GM12891 (cell line): ENCODE results near the gene HOXB7.

ENCODE experiments used
- POLR2AphosphoS5 ChIP-seq: IDR thresholded peaks from 2 replicates; pipeline ENCODE4 v1.6.1; 2011; ENCODE audit warnings: low read depth, low read length, control low read depth
- SPI1 ChIP-seq: IDR thresholded peaks from 2 replicates; pipeline ENCODE4 v1.6.1; 2011; ENCODE audit warnings: low read depth, low read length, control low read depth

DNA sequence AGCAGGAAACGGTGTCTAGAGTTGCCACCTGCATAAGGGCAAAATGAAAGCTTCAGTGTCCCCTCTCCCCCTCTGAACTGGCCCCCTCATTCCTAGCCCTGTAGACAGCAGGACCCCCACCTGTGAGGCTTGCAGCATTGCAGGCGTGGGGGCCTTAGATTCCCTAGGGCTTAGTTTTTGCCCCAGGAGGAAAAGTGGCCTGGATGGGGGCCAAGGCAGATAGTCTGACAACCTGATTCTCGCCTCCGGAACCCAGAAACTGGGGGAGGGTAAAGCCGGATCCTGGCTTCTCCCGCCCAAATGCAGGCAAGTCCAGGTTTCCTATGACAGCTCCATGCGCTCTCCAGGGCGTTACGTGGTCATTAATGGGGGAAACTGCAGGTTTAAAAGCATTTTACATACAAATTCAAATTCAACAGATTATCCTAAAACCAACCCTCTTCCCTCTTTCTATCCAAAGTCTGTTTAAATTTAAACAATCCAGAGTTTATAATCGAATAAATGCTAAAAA is 5.4 kb downstream of the HOXB7 start:
- TF ChIP-seq POLR2AphosphoS5 (no peak), SPI1 (no peak)
